ENCODE results near the gene ATP8B4.

ATP8B4 gene

GRCh38 chr15:49904296-49904695 lies 214.7 kb downstream of the ATP8B4 start:
- H3K4me1 ChIP-seq (ENCODE audit: insufficient read depth, poor library complexity, severe bottlenecking): no peaks in the 10 kb centered on the region
- no peak overlapping the region for H3K27ac ChIP-seq (ENCODE audit: poor library complexity, severe bottlenecking)
- H3K4me3 ChIP-seq (ENCODE audit: severe bottlenecking): no peak overlapping the region
- DNase-seq (ENCODE audit: low spot score) (no peak), ATAC-seq (ENCODE audit: low read depth) (no peak)
- no peaks in the 10 kb centered on the region for H3K27me3 ChIP-seq (ENCODE audit: insufficient read depth, poor library complexity, severe bottlenecking)
- H3K36me3 ChIP-seq (ENCODE audit: low read depth): no peaks in the 10 kb centered on the region
- no peaks in the 10 kb centered on the region for H3K9me3 ChIP-seq (ENCODE audit: severe bottlenecking)
- no peak for TF ChIP-seq CTCF (IDR thresholded peaks at IDR 0.05; ENCODE audit: poor library complexity, severe bottlenecking)

GRCh38 chr15:49902685-49903501 lies 216.1 kb downstream of the ATP8B4 start:
- Histone ChIP-seq H3K4me3 (ENCODE audit: severe bottlenecking) (no peak overlapping the region), H3K36me3 (ENCODE audit: low read depth) (no peaks in the 10 kb centered on the region), H3K27me3 (ENCODE audit: insufficient read depth, poor library complexity, severe bottlenecking) (no peaks in the 10 kb centered on the region), H3K9me3 (ENCODE audit: severe bottlenecking) (no peaks in the 10 kb centered on the region), H3K4me1 (ENCODE audit: insufficient read depth, poor library complexity, severe bottlenecking) (no peaks in the 10 kb centered on the region), H3K27ac (ENCODE audit: poor library complexity, severe bottlenecking) (no peak overlapping the region)
- DNase-seq (ENCODE audit: low spot score) (no peak), ATAC-seq (ENCODE audit: low read depth) (0 out of 3 replicates have a peak, but pooled peaks have one; percentile 23)
- peak; percentile 53 for TF ChIP-seq CTCF (IDR thresholded peaks at IDR 0.05; ENCODE audit: poor library complexity, severe bottlenecking)

- ATAC-seq (ENCODE audit: low read depth) (peak; percentile 31; the same call in 1 of the 3 replicates), DNase-seq (ENCODE audit: low spot score) (no peak)
- H3K27ac ChIP-seq (ENCODE audit: poor library complexity, severe bottlenecking): no peak overlapping the region
- H3K4me1 ChIP-seq (ENCODE audit: insufficient read depth, poor library complexity, severe bottlenecking): no peaks in the 10 kb centered on the region
- H3K9me3 ChIP-seq (ENCODE audit: severe bottlenecking): no peaks in the 10 kb centered on the region
- no peak overlapping the region for H3K4me3 ChIP-seq (ENCODE audit: severe bottlenecking)
- H3K27me3 ChIP-seq (ENCODE audit: insufficient read depth, poor library complexity, severe bottlenecking): no peaks in the 10 kb centered on the region
- H3K36me3 ChIP-seq (ENCODE audit: low read depth): no peaks in the 10 kb centered on the region
- TF ChIP-seq CTCF (IDR thresholded peaks at IDR 0.05; ENCODE audit: poor library complexity, severe bottlenecking): peak; percentile 86
Observed at GRCh38 chr15:49901996-49902684, 216.9 kb downstream of the ATP8B4 start.

GRCh38 chr15:49901321-49901720 lies 217.7 kb downstream of the ATP8B4 start:
- H3K27me3 ChIP-seq (ENCODE audit: insufficient read depth, poor library complexity, severe bottlenecking): no peaks in the 10 kb centered on the region
- H3K36me3 ChIP-seq (ENCODE audit: low read depth): no peaks in the 10 kb centered on the region
- no peak overlapping the region for H3K4me3 ChIP-seq (ENCODE audit: severe bottlenecking)
- H3K9me3 ChIP-seq (ENCODE audit: severe bottlenecking): no peaks in the 10 kb centered on the region
- no peak for TF ChIP-seq CTCF (IDR thresholded peaks at IDR 0.05; ENCODE audit: poor library complexity, severe bottlenecking)
- DNase-seq (ENCODE audit: low spot score): no peak
- ATAC-seq (ENCODE audit: low read depth): no peak
- no peaks in the 10 kb centered on the region for H3K4me1 ChIP-seq (ENCODE audit: insufficient read depth, poor library complexity, severe bottlenecking)
- no peak overlapping the region for H3K27ac ChIP-seq (ENCODE audit: poor library complexity, severe bottlenecking)

- ATAC-seq (ENCODE audit: low read depth) (no peak), DNase-seq (ENCODE audit: low spot score) (no peak)
- no peaks in the 10 kb centered on the region for H3K36me3 ChIP-seq (ENCODE audit: low read depth)
- H3K9me3 ChIP-seq (ENCODE audit: severe bottlenecking): no peaks in the 10 kb centered on the region
- no peak for TF ChIP-seq CTCF (IDR thresholded peaks at IDR 0.05; ENCODE audit: poor library complexity, severe bottlenecking)
- H3K4me3 ChIP-seq (ENCODE audit: severe bottlenecking): no peak overlapping the region
- H3K27me3 ChIP-seq (ENCODE audit: insufficient read depth, poor library complexity, severe bottlenecking): no peaks in the 10 kb centered on the region
- H3K4me1 ChIP-seq (ENCODE audit: insufficient read depth, poor library complexity, severe bottlenecking): no peaks in the 10 kb centered on the region
- no peak overlapping the region for H3K27ac ChIP-seq (ENCODE audit: poor library complexity, severe bottlenecking)
Observed at GRCh38 chr15:49900903-49901235, 218.2 kb downstream of the ATP8B4 start.
